Hepatocyte (in vitro differentiated cells): ENCODE results near the gene RNF149.
"Not testable (repeated sequence)": the region's sequence is repeated elsewhere in the genome, so short reads cannot be mapped to it uniquely, and the experiment has no call there.

Experiments
- EZH2 ChIP-seq: fragments of 200-600 bp; sonication (generic); IDR thresholded peaks from 2 replicates; pipeline ENCODE4 v1.6.1; 2016; ENCODE audit warnings: antibody characterized with exemption, mild to moderate bottlenecking, borderline replicate concordance
- EZH2phosphoT487 ChIP-seq: fragments of 200-600 bp; sonication (generic); IDR thresholded peaks from one replicate; pipeline ENCODE4 v1.6.1; 2018; ENCODE audit warnings: antibody characterized with exemption, mild to moderate bottlenecking, low read depth, moderate library complexity; ENCODE audit not compliant: unreplicated experiment, severe bottlenecking
- TF ChIP-seq, protein P1 (sequence below): fragments of 200-600 bp; sonication (generic); IDR thresholded peaks from 2 replicates; pipeline ENCODE4 v1.5.1; 2016; ENCODE audit warnings: antibody characterized with exemption, mild to moderate bottlenecking; ENCODE audit not compliant: poor library complexity

- TF ChIP-seq, protein P1, sequence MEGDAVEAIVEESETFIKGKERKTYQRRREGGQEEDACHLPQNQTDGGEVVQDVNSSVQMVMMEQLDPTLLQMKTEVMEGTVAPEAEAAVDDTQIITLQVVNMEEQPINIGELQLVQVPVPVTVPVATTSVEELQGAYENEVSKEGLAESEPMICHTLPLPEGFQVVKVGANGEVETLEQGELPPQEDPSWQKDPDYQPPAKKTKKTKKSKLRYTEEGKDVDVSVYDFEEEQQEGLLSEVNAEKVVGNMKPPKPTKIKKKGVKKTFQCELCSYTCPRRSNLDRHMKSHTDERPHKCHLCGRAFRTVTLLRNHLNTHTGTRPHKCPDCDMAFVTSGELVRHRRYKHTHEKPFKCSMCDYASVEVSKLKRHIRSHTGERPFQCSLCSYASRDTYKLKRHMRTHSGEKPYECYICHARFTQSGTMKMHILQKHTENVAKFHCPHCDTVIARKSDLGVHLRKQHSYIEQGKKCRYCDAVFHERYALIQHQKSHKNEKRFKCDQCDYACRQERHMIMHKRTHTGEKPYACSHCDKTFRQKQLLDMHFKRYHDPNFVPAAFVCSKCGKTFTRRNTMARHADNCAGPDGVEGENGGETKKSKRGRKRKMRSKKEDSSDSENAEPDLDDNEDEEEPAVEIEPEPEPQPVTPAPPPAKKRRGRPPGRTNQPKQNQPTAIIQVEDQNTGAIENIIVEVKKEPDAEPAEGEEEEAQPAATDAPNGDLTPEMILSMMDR, result not testable (repeated sequence)
- TF ChIP-seq EZH2, EZH2phosphoT487: not testable (repeated sequence)
Measured at GRCh38 chr2:101244373-101244772, 64.1 kb downstream of the RNF149 start.
